HG03342 (cell line): ENCODE results near the gene ECI1.
"Not testable (repeated sequence)": the region's sequence is repeated elsewhere in the genome, so short reads cannot be mapped to it uniquely, and the experiment has no call there.

Source experiments
- ATAC-seq: cut with Tn5 transposase; IDR thresholded peaks from one replicate; pipeline ENCODE4 v1.9.1; 2021; ENCODE audit warnings: mild to moderate bottlenecking, moderate library complexity; ENCODE audit not compliant: unreplicated experiment

The ECI1 gene

GRCh38 chr16:2212362-2213324, 38.7 kb downstream of the ECI1 start:
- ATAC-seq: no peak

GRCh38 chr16:2211923-2212347, 39.5 kb downstream of the ECI1 start:
- no peak for ATAC-seq

DNA sequence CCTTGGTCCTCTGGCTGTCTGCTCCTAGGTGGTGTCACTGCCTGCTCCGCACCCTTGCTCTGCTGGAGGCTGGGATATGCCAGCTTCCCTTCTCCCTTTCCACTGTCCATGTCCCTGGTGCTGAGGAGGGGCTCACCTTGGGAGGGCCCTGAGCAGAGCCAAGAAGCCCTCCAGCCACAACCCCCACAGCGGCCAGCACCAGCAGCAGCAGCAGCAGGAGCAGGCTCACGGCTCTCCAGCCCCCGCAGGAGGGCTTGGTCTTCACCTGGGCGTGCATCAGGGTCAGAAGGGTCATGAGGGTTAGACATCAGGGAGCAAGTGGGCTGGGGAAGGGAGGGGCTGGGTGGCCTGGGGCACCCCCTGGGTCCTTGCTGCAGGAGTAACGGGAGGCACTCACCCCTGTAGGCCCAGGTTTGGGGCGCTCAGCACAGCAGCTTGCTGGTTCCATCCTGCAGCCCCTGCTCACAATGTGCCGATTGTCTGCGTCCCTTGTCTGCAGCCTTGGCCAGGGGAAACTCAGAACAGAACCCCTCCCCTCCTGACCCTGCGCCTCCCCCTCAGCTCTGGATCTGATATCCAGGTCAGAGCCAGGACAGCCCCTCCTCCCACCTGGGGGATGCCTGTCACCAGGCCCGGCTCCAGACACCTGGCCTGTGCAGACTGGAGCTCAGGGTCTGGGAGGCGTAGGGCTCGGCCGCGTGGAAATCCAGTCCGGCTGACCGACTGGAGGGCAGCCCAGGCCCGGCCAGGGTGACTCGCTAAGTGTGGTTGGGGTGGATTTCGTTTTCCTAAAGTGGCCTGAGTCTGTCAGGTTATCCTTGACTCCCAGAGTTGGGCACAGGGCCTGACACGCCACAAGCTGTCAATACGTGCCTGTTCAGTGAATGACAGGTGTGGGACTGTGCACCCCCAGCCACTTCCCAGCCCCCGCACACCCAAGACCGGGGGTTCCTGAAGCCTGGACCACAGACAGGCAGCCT, 40.7 kb downstream of the ECI1 start, which contains the start of gene BRICD5:
Gene BRICD5 (minus strand): TSS at position 478 of the 980 bp plus-strand sequence. CDS start 30 bp downstream, at position 448.
- ATAC-seq: no peak

GRCh38 chr16:2210009-2210332, 41.4 kb downstream of the ECI1 start:
- no peak for ATAC-seq

DNA sequence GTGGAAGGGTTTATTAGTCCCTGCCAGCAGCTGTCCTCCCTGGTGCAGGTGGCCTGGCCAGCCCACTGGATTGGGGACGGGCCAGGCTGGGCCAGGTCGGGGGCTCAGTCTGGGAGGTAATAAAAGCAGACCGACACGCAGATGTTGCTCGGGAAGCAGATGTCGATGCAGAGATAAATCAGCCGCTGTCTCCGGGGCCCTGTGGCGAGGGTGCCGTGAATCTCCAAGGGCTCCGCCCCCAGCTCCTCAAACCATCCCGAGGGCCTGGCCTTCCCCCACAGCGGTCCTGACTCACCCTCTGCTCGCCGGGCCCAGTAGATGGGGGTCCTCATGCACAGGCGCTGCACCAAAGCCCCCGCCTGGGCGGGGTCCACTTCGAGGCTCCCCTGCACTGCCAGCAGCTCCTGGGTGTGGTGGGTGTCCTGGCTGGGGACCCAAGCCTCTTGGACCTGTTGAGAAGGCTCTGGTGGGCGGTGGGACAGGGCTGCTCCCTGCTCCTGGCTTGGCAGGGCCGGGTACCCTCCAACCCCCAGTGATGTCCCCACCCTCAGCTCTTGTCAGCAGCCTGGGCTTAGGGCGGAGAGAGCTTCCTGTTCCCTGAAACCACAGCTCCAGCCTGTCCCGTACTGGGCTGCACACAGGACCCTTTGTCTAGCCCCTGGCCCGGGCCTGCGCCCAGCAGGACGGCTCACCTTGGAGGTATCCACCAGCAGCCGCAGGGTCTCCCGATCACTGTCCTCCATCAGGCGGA, 42.0 kb downstream of the ECI1 start:
- no peak for ATAC-seq

GRCh38 chr16:2208772-2209171, 42.6 kb downstream of the ECI1 start:
- no peak for ATAC-seq

GRCh38 chr16:2208308-2208707, 43.1 kb downstream of the ECI1 start:
- ATAC-seq: no peak

DNA sequence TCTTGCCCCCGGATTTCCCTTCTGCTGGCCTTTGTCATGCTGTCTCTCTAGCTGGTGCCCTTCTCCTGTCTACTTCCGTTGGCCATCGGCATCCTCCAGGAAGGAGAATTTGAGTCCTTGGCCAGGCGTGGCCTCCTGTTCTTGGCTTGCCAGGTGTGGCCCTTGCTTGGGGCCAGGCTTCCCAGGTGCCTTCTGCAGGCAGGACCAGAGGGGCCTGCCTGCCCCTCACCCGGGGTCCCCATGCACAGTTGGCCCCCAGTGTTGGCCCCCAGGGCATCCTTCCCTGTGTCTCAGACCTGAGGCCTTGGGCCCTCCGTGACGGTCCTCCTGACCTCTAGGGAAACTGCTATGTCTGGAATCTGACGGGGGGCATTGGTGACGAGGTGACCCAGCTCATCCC, 43.5 kb downstream of the ECI1 start:
- no peak for ATAC-seq

- no peak for ATAC-seq
Measured at GRCh38 chr16:2206780-2207433, 44.5 kb downstream of the ECI1 start.

- ATAC-seq: no peak
Measured at GRCh38 chr16:2206420-2206779, 45.0 kb downstream of the ECI1 start.

GRCh38 chr16:2205967-2206313, 45.4 kb downstream of the ECI1 start:
- no peak for ATAC-seq

- ATAC-seq: peak; percentile 71
Measured at GRCh38 chr16:2205104-2205966, 46.1 kb downstream of the ECI1 start, which contains the start of gene MLST8. MLST8 (plus strand) TSS chr16:2205454; CDS start chr16:2206086, 632 bp downstream.

GRCh38 chr16:2204416-2205103, 46.8 kb downstream of the ECI1 start:
- no peak for ATAC-seq

DNA sequence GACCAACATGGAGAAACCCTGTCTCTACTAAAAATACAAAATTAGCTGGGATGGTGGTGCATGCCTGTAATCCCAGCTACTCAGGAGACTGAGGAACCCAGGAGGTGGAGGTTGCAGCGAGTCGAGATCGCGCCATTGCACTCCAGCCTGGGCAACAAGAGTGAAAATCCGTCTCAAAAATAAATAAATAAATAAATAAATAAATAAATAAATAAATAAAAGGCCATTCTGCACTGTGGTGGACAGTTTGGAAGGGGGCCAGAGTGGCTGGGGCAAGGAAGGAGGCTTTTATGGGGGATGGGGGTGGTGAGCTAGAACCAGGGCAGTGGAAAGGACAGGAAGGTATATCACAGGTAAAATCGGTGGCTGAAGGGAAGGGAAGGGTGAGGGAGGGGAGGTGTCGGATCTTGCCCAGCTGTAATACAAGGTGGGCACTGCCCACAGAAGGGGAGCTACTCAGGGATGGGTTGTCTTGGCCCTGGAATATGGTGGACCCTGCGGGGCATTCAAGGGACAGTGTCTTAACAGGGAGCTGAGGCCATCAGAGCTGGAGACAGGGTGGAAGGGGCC, 48.2 kb downstream of the ECI1 start:
- not testable (repeated sequence) for ATAC-seq

GRCh38 chr16:2200313-2200712, 51.1 kb downstream of the ECI1 start:
- ATAC-seq: no peak

DNA sequence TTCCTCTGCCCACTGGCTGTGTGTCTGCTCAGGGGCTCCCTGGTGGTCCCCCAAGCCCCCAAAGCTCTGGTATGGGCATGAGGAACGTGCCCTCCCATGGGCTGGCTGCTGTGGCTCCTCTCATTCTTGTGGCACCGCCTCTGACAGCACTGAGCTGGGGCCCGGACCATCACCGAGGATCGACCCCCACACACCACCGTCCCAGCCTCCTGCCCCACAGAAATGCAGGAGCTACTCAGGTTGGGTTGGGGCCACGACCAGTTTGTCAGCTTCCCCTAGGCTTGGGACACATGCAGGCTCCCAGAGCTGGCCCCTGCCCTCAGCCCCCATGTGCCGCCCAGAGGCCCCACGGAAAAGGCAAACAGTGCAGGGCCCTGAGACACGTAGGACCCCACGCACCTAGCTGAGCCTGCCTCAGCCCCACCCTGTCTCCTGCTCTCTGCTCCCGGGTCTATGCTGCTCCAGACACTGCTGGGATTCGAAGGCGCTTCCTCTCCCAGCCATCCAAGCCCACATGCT, 51.7 kb downstream of the ECI1 start:
- ATAC-seq: no peak

GRCh38 chr16:2199095-2199494, 52.3 kb downstream of the ECI1 start:
- no peak for ATAC-seq

DNA sequence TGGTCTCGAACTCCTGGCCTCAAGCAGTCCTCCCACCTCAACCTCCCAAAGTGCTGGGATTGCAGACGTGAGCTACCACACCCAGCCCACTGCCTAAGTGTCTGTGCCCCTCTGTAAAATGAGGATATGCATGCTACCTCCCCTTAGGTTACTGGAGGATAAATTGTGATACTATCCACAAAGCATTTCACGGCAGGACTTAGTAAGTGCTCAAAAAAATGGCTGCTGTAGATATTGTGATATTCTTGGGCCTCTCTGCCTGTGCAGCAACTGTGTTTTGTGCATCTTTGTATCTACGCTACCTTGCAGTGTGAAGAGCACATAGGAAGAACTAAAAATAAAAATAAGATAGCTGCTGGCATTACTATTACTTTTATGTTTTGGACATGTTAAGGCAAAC, 53.1 kb downstream of the ECI1 start:
- ATAC-seq: no peak
